SK-N-SH (cell line): ENCODE results near the gene SEBOX.

Experiments
- CHD2 ChIP-seq: fragments of 150-350 bp; IDR thresholded peaks from 2 replicates; pipeline ENCODE4 v1.6.1; 2018; ENCODE audit warnings: low read length; ENCODE audit not compliant: partially characterized antibody
- CTCF ChIP-seq: fragments of 200-600 bp; sonication (generic); IDR thresholded peaks from 2 replicates; pipeline ENCODE4 v1.6.1; 2017; ENCODE audit warnings: antibody characterized with exemption, mild to moderate bottlenecking, moderate library complexity
- EZH2phosphoT487 ChIP-seq: fragments of 200-600 bp; sonication (generic); IDR thresholded peaks from 2 replicates; pipeline ENCODE4 v1.6.1; 2017; ENCODE audit warnings: low read depth, mixed run types, mild to moderate bottlenecking, antibody characterized with exemption, moderate library complexity, borderline replicate concordance
- GABPA ChIP-seq: IDR thresholded peaks from 2 replicates; pipeline ENCODE4 v1.4.0; 2012; ENCODE audit warnings: low read depth, mild to moderate bottlenecking
- GATA2 ChIP-seq: sonication (generic); formaldehyde crosslinking; IDR thresholded peaks from 2 replicates; pipeline ENCODE4 v1.5.0; 2020; ENCODE audit warnings: mild to moderate bottlenecking, missing genetic modification reagents
- RAD21 ChIP-seq: IDR thresholded peaks from 2 replicates; pipeline ENCODE4 v1.6.1; 2012; ENCODE audit warnings: mild to moderate bottlenecking, low read length
- RXRA ChIP-seq: IDR thresholded peaks from 2 replicates; pipeline ENCODE4 v1.4.0; 2012; ENCODE audit warnings: low read depth, mild to moderate bottlenecking, borderline replicate concordance

DNA sequence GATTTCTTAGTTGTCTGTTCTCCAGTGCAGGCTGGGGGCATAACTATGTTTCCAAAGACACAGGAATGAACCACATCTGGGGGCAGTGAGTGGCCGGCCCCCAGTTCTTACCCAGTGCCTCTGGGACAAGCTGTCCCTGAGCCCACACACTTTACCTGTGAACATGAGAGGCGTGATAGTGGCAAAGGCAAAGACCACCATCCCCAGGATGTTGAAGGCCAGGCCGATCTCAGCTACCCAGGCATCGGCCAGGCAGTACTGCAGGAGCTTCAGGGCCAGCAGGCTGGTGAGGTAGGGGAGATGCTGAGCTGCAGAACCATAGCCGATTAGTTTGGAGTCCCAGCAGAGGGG, 39.4 kb upstream of the SEBOX start:
- TF ChIP-seq GATA2 (CRISPR knock-in tag) (no peak), RXRA (no peak), GABPA (no peak), CTCF (no peak), RAD21 (no peak), CHD2 (no peak), EZH2phosphoT487 (no peak)
